K562 (cell line): Measurements from ENCODE around the gene CDKN2C. TPM values are rescaled to one million over a fixed set of nuclear protein-coding genes. Genes with fewer than 3 reads are reported as not detected.

Experiments
- CBX5 ChIP-seq: IDR thresholded peaks from 2 replicates; pipeline ENCODE4 v1.6.1; 2014; ENCODE audit warnings: low read depth, borderline replicate concordance
- CLOCK ChIP-seq: fragments of 250-450 bp; sonication (Bioruptor Pico); IDR thresholded peaks from 2 replicates; pipeline ENCODE4 v1.4.0; 2020; ENCODE audit warnings: mild to moderate bottlenecking, moderate library complexity, borderline replicate concordance
- CTCF ChIP-seq, 3 experiments: IDR thresholded peaks in 2 of 3; conservative IDR thresholded peaks in 1 of 3; 2 replicates each; pipeline ENCODE4 v1.5.1; 2011 to 2012; ENCODE audit warnings: low read length in 3 of 3, mild to moderate bottlenecking in 3 of 3, control low read depth in 2 of 3, improper control_type of control experiment in 1 of 3, inconsistent platforms in 1 of 3, low read depth in 1 of 3, mixed read lengths in 1 of 3, moderate library complexity in 1 of 3; ENCODE audit not compliant: insufficient read depth in 2 of 3
- DMBX1 ChIP-seq: fragments of 250-450 bp; sonication (Bioruptor Pico); IDR thresholded peaks from 2 replicates; pipeline ENCODE4 v1.8.0; 2022; ENCODE audit warnings: inconsistent platforms, mild to moderate bottlenecking, moderate library complexity, borderline replicate concordance
- ESRRB ChIP-seq: fragments of 250-450 bp; sonication (Bioruptor Pico); IDR thresholded peaks from 2 replicates; pipeline ENCODE4 v1.5.0; 2020; ENCODE audit warnings: mild to moderate bottlenecking, moderate library complexity, borderline replicate concordance
- HDAC3 ChIP-seq: fragments of 450-650 bp; IDR thresholded peaks from 2 replicates; pipeline ENCODE4 v1.6.1; 2018; ENCODE audit warnings: borderline replicate concordance, mild to moderate bottlenecking, moderate library complexity; ENCODE audit not compliant: partially characterized antibody
- PHB2 ChIP-seq: fragments of 450-650 bp; IDR thresholded peaks from 2 replicates; pipeline ENCODE4 v1.6.1; 2017; ENCODE audit warnings: low read depth
- POLR2AphosphoS5 ChIP-seq: IDR thresholded peaks from 2 replicates; pipeline ENCODE4 v1.6.1; 2011; ENCODE audit warnings: mild to moderate bottlenecking, low read depth, low read length, moderate library complexity; ENCODE audit not compliant: control insufficient read depth, insufficient read depth
- RERE ChIP-seq: sonication (generic); formaldehyde crosslinking; IDR thresholded peaks from 2 replicates; pipeline ENCODE4 v1.8.0; 2023; ENCODE audit warnings: missing genetic modification reagents, mild to moderate bottlenecking, borderline replicate concordance
- RUNX1 ChIP-seq: sonication (generic); IDR thresholded peaks from 2 replicates; pipeline ENCODE4 v1.6.1; 2016; ENCODE audit warnings: antibody characterized with exemption, low read depth
- SIN3A ChIP-seq, 2 experiments: fragments of 150-350 bp in 1 of 2; IDR thresholded peaks; 2 replicates each; pipeline ENCODE4 v1.6.1; 2011 to 2016; ENCODE audit warnings: borderline replicate concordance in 2 of 2, low read depth in 2 of 2, low read length in 2 of 2, mild to moderate bottlenecking in 2 of 2, moderate library complexity in 2 of 2; ENCODE audit not compliant: control insufficient read depth in 1 of 2
- ZBTB7A ChIP-seq: IDR thresholded peaks from 2 replicates; pipeline ENCODE4 v1.6.1; 2011; ENCODE audit warnings: low read depth, mild to moderate bottlenecking, low read length, moderate library complexity, borderline replicate concordance; ENCODE audit not compliant: control insufficient read depth
- ZKSCAN1 ChIP-seq: fragments of 150-350 bp; IDR thresholded peaks from 2 replicates; pipeline ENCODE4 v1.6.1; 2016; ENCODE audit warnings: low read depth, low read length
- ZNF12 ChIP-seq: sonication (generic); formaldehyde crosslinking; IDR thresholded peaks from 2 replicates; pipeline ENCODE4 v1.4.0; 2020; ENCODE audit warnings: mild to moderate bottlenecking, missing genetic modification reagents
- ZNF707 ChIP-seq: fragments of 250-450 bp; sonication (Bioruptor Pico); conservative IDR thresholded peaks from 2 replicates; pipeline ENCODE4 v1.8.0; 2022; ENCODE audit warnings: inconsistent platforms, mild to moderate bottlenecking, moderate library complexity
- polyA plus RNA-seq, 8 experiments: library from polyadenylated mRNA; depleted of rRNA in 4 of 8; stranded (reverse) in 5 of 8; unstranded in 3 of 8; fragments of >200 nt; fragmentation: Nextera tagmentation in 2 of 8; fragmentation: Illumina TruSeq in 1 of 8; extraction: Ambion mirVana in 2 of 8; extraction: Trizol in 1 of 8; gene quantifications; 2 replicates each; pipeline versions ENCODE4 v1.2.1 to v1.2.3, GENCODE V29; 2011 to 2014; ENCODE audit warnings: inconsistent platforms in 1 of 8, missing spikeins in 1 of 8
- total RNA-seq, 7 experiments: library from RNA; depleted of rRNA in 6 of 7; stranded (reverse); fragments of >200 nt in 6 of 7; fragmentation: Illumina TruSeq in 2 of 7; extraction: Trizol in 2 of 7; gene quantifications; 2 replicates each; pipeline versions ENCODE4 v1.2.1 to v1.2.3, GENCODE V29; 2011 to 2021; ENCODE audit warnings: low replicate concordance in 1 of 7
- TF ChIP-seq, protein P1 (sequence below): fragments of 250-450 bp; sonication (Bioruptor Pico); IDR thresholded peaks from 2 replicates; pipeline ENCODE4 v1.8.0; 2022; ENCODE audit warnings: moderate library complexity, mild to moderate bottlenecking, inconsistent platforms

Gene CDKN2C
- total and polyA plus RNA-seq, 9 of the 15 experiments (the other 6 are each of a cell fraction or from before 2014, with no cell fraction given), result 11.9 to 74.3 (median 45.9) TPM

- TF ChIP-seq CTCF (IDR thresholded peaks at IDR 0.05 in 2 of 3, conservative IDR thresholded peaks at IDR 0.05 in 1 of 3; ENCODE audit: insufficient read depth in 2 of 3, low read depth in 1 of 3, low read length in 3 of 3) (no peak; a peak in 1 of 6 replicates), ZNF707 (no peak), ZKSCAN1 (no peak), POLR2AphosphoS5 (no peak), ZNF12 (CRISPR knock-in tag) (no peak), ZBTB7A (no peak), DMBX1 (CRISPR knock-in tag) (peak; percentile 71; the same call in 1 of the 2 replicates), RERE (CRISPR knock-in tag) (no peak), HDAC3 (no peak), SIN3A (IDR thresholded peaks at IDR 0.05; ENCODE audit: borderline replicate concordance in 2 of 2, control insufficient read depth in 1 of 2, low read depth in 2 of 2, low read length in 2 of 2) (no peak), CLOCK (no peak), RUNX1 (no peak), ESRRB (CRISPR knock-in tag) (no peak), PHB2 (no peak), CBX5 (no peak)
- TF ChIP-seq, protein P1, sequence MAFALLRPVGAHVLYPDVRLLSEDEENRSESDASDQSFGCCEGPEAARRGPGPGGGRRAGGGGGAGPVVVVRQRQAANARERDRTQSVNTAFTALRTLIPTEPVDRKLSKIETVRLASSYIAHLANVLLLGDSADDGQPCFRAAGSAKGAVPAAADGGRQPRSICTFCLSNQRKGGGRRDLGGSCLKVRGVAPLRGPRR, result no peak
Observed at GRCh38 chr1:50967416-50968157, 2.5 kb upstream of the CDKN2C start (continued).
